Gastrocnemius medialis (tissue), 4 donors: ENCODE measurements around the gene IAH1.

Experiments used
- POLR2A ChIP-seq, 2 donors: fragments of 450-650 bp; IDR thresholded peaks; one replicate each; pipeline ENCODE4 v1.6.1; 2017; ENCODE audit warnings: antibody characterized with exemption in 2 of 2, mild to moderate bottlenecking in 2 of 2, moderate library complexity in 2 of 2
- TF ChIP-seq, protein P1 (sequence below), 5 experiments: fragments of 450-650 bp in 3 of 5; fragments of 200-600 bp in 2 of 5; sonication (generic) in 2 of 5; IDR thresholded peaks in 4 of 5; conservative IDR thresholded peaks in 1 of 5; 1 replicate in 4 of 5; 2 replicates in 1 of 5; pipeline ENCODE4 v1.5.1; 2016 to 2019; ENCODE audit warnings: antibody characterized with exemption in 5 of 5, mild to moderate bottlenecking in 3 of 5, moderate library complexity in 3 of 5

DNA sequence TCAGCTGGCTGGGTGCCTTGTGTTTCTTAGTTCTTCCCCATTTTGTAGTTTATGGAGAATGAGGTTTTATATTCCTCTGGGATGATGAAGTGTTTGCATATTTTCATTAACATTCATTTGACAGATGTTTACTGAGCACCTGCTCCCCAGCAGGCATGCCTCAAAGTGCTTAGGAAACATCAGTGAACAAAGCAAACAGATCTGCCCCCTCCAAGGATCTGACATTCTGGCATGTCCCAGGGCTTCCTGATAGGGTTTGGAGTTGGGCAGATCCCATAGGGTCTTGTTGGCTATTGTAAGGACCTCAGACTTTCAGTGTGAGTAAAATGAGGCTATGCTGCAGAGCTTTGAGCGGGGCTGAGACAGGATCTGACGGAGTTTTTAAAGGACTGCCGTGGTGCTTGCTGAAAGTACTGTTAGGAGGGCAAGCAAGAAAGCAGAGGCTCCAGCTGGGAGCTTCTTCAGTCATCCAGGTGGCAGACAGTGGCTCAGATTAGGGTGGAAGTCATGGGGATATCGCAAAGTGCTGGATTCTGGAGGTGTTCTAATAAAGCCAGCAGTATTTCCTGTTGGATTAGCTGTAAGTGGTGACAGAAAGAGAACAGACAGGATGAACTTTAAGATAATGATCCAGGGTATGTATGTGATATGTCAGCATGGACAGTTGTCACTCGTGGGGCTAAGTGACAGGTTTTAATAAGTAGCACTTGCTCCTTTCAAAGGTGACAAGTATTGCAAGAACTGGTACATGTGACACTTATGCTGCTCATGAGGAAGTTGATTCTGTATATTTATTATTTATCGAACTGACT, 11.3 kb upstream of the IAH1 start:
- TF ChIP-seq, protein P1, sequence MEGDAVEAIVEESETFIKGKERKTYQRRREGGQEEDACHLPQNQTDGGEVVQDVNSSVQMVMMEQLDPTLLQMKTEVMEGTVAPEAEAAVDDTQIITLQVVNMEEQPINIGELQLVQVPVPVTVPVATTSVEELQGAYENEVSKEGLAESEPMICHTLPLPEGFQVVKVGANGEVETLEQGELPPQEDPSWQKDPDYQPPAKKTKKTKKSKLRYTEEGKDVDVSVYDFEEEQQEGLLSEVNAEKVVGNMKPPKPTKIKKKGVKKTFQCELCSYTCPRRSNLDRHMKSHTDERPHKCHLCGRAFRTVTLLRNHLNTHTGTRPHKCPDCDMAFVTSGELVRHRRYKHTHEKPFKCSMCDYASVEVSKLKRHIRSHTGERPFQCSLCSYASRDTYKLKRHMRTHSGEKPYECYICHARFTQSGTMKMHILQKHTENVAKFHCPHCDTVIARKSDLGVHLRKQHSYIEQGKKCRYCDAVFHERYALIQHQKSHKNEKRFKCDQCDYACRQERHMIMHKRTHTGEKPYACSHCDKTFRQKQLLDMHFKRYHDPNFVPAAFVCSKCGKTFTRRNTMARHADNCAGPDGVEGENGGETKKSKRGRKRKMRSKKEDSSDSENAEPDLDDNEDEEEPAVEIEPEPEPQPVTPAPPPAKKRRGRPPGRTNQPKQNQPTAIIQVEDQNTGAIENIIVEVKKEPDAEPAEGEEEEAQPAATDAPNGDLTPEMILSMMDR (IDR thresholded peaks at IDR 0.05 in 4 of 5, conservative IDR thresholded peaks at IDR 0.05 in 1 of 5) = no peak
- no peak for TF ChIP-seq POLR2A (IDR thresholded peaks at IDR 0.05)
